ENCODE measurements around the gene NT5DC1. TPM values are rescaled to one million over a fixed set of nuclear protein-coding genes. Genes with fewer than 3 reads are reported as not detected.

NT5DC1 gene
- total RNA-seq, 1 donor from 2014 or later, result 38.8 TPM

GRCh38 chr6:116170358-116171057 is 69.9 kb downstream of the NT5DC1 start:
- DNase-seq (ENCODE audit: low spot score), result no peak
- intact Hi-C loops (cut with DNase I), result no loop called here

GRCh38 chr6:116173928-116174327 is 73.3 kb downstream of the NT5DC1 start:
- intact Hi-C loops (cut with DNase I), result no loop called here
- DNase-seq (ENCODE audit: low spot score), result no peak

GRCh38 chr6:116175344-116175743 is 74.7 kb downstream of the NT5DC1 start:
- intact Hi-C loops (cut with DNase I), result no loop called here
- DNase-seq (ENCODE audit: low spot score), result no peak

GRCh38 chr6:116176596-116176995 is 75.9 kb downstream of the NT5DC1 start:
- no peak for DNase-seq (ENCODE audit: low spot score)
- intact Hi-C loops (cut with DNase I), result no loop called here

GRCh38 chr6:116180375-116180774 is 79.7 kb downstream of the NT5DC1 start:
- no peak for DNase-seq (ENCODE audit: low spot score)
- intact Hi-C loops (cut with DNase I), result no loop called here

GRCh38 chr6:116189472-116189871 is 88.8 kb downstream of the NT5DC1 start:
- no peak for DNase-seq (ENCODE audit: low spot score)
- intact Hi-C loops (cut with DNase I), result no loop called here

GRCh38 chr6:116190550-116190949 is 89.9 kb downstream of the NT5DC1 start:
- DNase-seq (ENCODE audit: low spot score), result no peak
- intact Hi-C loops (cut with DNase I), result loop anchor here (10.0 kb wide), 1 partner anchor 66 kb away; the partner anchor contains the start of gene COL10A1

GRCh38 chr6:116191881-116192280 is 91.2 kb downstream of the NT5DC1 start:
- no peak for DNase-seq (ENCODE audit: low spot score)
- intact Hi-C loops (cut with DNase I), result loop anchor here (10.0 kb wide), 1 partner anchor 67 kb away; the partner anchor contains the start of gene COL10A1

- DNase-seq (ENCODE audit: low spot score), result no peak
- intact Hi-C loops (cut with DNase I), result loop anchor here (10.0 kb wide), 1 partner anchor 68 kb away; the partner anchor contains the start of gene COL10A1
Observed at GRCh38 chr6:116192786-116193185, 92.1 kb downstream of the NT5DC1 start.

GRCh38 chr6:116196841-116197240 is 96.2 kb downstream of the NT5DC1 start:
- no peak for DNase-seq (ENCODE audit: low spot score)
- intact Hi-C loops (cut with DNase I), result loop anchor here (10.0 kb wide), 1 partner anchor 72 kb away; the partner anchor contains the start of gene COL10A1

GRCh38 chr6:116200619-116201249 is 100.1 kb downstream of the NT5DC1 start:
- intact Hi-C loops (cut with DNase I), result no loop called here
- no peak for DNase-seq (ENCODE audit: low spot score)

GRCh38 chr6:116201538-116201937 is 100.9 kb downstream of the NT5DC1 start:
- no peak for DNase-seq (ENCODE audit: low spot score)
- intact Hi-C loops (cut with DNase I), result no loop called here

GRCh38 chr6:116205281-116205680 is 104.6 kb downstream of the NT5DC1 start:
- intact Hi-C loops (cut with DNase I), result no loop called here
- DNase-seq (ENCODE audit: low spot score), result no peak

GRCh38 chr6:116206231-116206903 is 105.7 kb downstream of the NT5DC1 start:
- no peak for DNase-seq (ENCODE audit: low spot score)
- intact Hi-C loops (cut with DNase I), result no loop called here

GRCh38 chr6:116208056-116208785 is 107.6 kb downstream of the NT5DC1 start:
- intact Hi-C loops (cut with DNase I), result no loop called here
- no peak for DNase-seq (ENCODE audit: low spot score)

GRCh38 chr6:116210316-116210715 is 109.7 kb downstream of the NT5DC1 start:
- intact Hi-C loops (cut with DNase I), result loop anchor here (10.0 kb wide), 1 partner anchor 324 kb away; no protein-coding TSS in a partner anchor
- no peak for DNase-seq (ENCODE audit: low spot score)

- intact Hi-C loops (cut with DNase I), result loop anchor here (10.0 kb wide), 1 partner anchor 324 kb away; no protein-coding TSS in a partner anchor
Observed at GRCh38 chr6:116210750-116211425, 110.2 kb downstream of the NT5DC1 start.

GRCh38 chr6:116214681-116215080 is 114.0 kb downstream of the NT5DC1 start:
- DNase-seq (ENCODE audit: low spot score), result no peak
- intact Hi-C loops (cut with DNase I), result loop anchor here (5.0 to 10.0 kb wide), 2 partner anchors 63 to 320 kb away; partner anchors contain the start of gene TSPYL1

More at GRCh38 chr6:116210750-116211425, 110.2 kb downstream of the NT5DC1 start:
- DNase-seq (ENCODE audit: low spot score), result peak; percentile 81

GRCh38 chr6:116215414-116215813 is 114.8 kb downstream of the NT5DC1 start:
- no peak for DNase-seq (ENCODE audit: low spot score)
- intact Hi-C loops (cut with DNase I), result loop anchor here (5.0 to 10.0 kb wide), 2 partner anchors 62 to 319 kb away; partner anchors contain the start of gene TSPYL1

Data from cardiac septum (tissue), 1 donor.